Central memory CD8-positive, alpha-beta T cell (primary cell): Measurements from ENCODE around the gene HAPLN3.

Experiments
- ATAC-seq: fragments of 150-1000 bp; cut with Tn5 transposase; replicated peaks from 2 replicates; pipeline ENCODE4 v1.10.0; 2022; ENCODE audit warnings: mild to moderate bottlenecking, moderate FRiP score, moderate number of reproducible peaks; ENCODE audit not compliant: poor library complexity, severe bottlenecking; ENCODE audit errors: extremely low read depth
- DNase-seq, 2 donors: peaks; one replicate each; pipeline ENCODE4 v3.0.0; 2021; ENCODE audit warnings: low spot score in 2 of 2
- H3K27ac Mint-ChIP-seq: one replicate; pipeline ENCODE4 v1.8.0; 2022; ENCODE audit warnings: low read depth, mild to moderate bottlenecking, moderate library complexity, mixed read lengths
- H3K27me3 Mint-ChIP-seq: one replicate; pipeline ENCODE4 v1.8.0; 2022; ENCODE audit warnings: mixed read lengths
- H3K36me3 Mint-ChIP-seq: one replicate; pipeline ENCODE4 v1.8.0; 2022; ENCODE audit warnings: mild to moderate bottlenecking, moderate library complexity, mixed read lengths; ENCODE audit not compliant: insufficient read depth
- H3K4me1 Mint-ChIP-seq: one replicate; pipeline ENCODE4 v1.8.0; 2022; ENCODE audit warnings: mixed read lengths
- H3K4me3 Mint-ChIP-seq: one replicate; pipeline ENCODE4 v1.8.0; 2022; ENCODE audit warnings: mild to moderate bottlenecking, moderate library complexity, mixed read lengths
- H3K9me3 Mint-ChIP-seq: one replicate; pipeline ENCODE4 v1.8.0; 2022; ENCODE audit warnings: mixed read lengths

HAPLN3 gene

GRCh38 chr15:88880944-88881740 is 14.2 kb downstream of the HAPLN3 start:
- no peaks in the 10 kb centered on the region for H3K4me1 Mint-ChIP-seq
- no peak overlapping the region for H3K4me3 Mint-ChIP-seq
- DNase-seq (no peak), ATAC-seq (no peak)
- no peak overlapping the region for H3K27ac Mint-ChIP-seq
- no peaks in the 10 kb centered on the region for H3K27me3 Mint-ChIP-seq
- H3K36me3 Mint-ChIP-seq = peaks cover 15% of the 10 kb centered on the region
- no peaks in the 10 kb centered on the region for H3K9me3 Mint-ChIP-seq

GRCh38 chr15:88878720-88879184 is 16.6 kb downstream of the HAPLN3 start:
- Mint-ChIP-seq H3K27me3 (no peaks in the 10 kb centered on the region), H3K27ac (no peak overlapping the region), H3K4me1 (no peaks in the 10 kb centered on the region), H3K36me3 (peaks cover 11% of the 10 kb centered on the region), H3K4me3 (no peak overlapping the region), H3K9me3 (no peaks in the 10 kb centered on the region)
- DNase-seq (no peak), ATAC-seq (no peak)

DNA sequence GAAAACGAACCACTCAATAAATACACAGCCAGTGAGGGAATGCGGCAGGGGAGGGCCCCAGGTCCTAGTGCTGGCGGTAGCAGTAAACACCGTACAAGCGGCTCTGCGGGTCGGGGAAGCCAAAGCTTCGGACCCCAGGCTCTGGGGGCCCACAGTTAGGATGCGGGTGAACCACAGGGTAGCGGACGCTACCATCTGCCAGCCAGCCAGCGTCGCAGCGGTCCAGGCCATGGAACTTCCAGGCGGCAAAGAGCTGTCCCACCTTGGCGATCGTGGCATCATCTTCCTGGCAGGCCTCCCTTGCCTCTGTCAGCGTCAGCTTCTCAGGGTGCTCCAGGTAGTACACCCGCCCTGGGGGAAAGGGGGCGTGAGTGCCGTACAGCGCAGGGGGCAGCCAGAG is 17.4 kb downstream of the HAPLN3 start:
- H3K9me3 Mint-ChIP-seq = no peaks in the 10 kb centered on the region
- no peaks in the 10 kb centered on the region for H3K4me1 Mint-ChIP-seq
- no peaks in the 10 kb centered on the region for H3K27me3 Mint-ChIP-seq
- ATAC-seq (no peak), DNase-seq (no peak)
- no peak overlapping the region for H3K27ac Mint-ChIP-seq
- peaks cover 9% of the 10 kb centered on the region for H3K36me3 Mint-ChIP-seq
- H3K4me3 Mint-ChIP-seq = no peak overlapping the region

DNA sequence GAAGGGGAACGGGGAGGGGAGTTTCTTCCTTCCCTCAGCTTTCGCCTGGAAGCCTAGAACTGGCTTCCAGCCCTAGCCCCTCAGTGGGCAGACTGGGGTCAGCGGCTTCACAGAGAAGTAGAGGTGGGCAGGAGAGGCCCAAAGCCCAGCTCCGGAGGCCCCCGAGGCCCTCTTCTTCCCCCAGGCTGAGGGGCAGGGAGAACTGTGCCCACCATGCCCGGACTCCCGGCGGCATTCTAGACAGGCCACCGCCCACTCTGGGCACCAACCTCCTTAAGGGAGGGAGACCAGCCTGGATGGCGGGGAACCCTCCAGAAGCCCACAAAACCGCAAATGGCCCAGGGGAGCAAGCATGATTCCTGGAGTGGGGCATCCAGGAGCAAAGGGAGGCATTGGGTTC is 17.9 kb downstream of the HAPLN3 start:
- Mint-ChIP-seq H3K9me3 (no peaks in the 10 kb centered on the region), H3K4me3 (no peak overlapping the region), H3K27me3 (peaks cover under 1% of the 10 kb centered on the region), H3K4me1 (no peaks in the 10 kb centered on the region), H3K27ac (no peak overlapping the region), H3K36me3 (peaks cover 9% of the 10 kb centered on the region)
- DNase-seq (no peak), ATAC-seq (no peak)

DNA sequence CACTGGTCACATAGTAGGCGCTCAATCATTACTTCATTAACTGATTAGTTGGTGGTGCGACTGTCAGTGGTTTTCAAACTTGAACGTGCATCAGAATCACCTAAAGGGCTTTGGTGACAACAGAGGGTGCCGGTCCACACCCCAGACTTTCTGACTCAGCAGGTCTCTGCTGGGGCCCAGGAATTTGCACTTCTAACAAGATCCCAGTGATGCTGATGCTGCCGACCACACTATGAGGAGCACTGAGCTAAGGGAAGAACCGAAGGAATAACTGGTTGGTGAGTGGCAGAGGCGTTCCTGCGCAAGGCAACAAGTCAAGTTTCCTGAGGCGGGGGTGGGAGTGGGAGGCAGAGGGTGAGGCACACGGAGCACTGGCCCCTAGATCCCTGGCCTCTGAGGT is 18.8 kb downstream of the HAPLN3 start:
- no peak overlapping the region for H3K27ac Mint-ChIP-seq
- peaks cover 7% of the 10 kb centered on the region for H3K36me3 Mint-ChIP-seq
- peaks cover 9% of the 10 kb centered on the region for H3K27me3 Mint-ChIP-seq
- ATAC-seq (no peak), DNase-seq (no peak)
- H3K4me1 Mint-ChIP-seq = no peaks in the 10 kb centered on the region
- H3K9me3 Mint-ChIP-seq = no peaks in the 10 kb centered on the region
- no peak overlapping the region for H3K4me3 Mint-ChIP-seq

DNA sequence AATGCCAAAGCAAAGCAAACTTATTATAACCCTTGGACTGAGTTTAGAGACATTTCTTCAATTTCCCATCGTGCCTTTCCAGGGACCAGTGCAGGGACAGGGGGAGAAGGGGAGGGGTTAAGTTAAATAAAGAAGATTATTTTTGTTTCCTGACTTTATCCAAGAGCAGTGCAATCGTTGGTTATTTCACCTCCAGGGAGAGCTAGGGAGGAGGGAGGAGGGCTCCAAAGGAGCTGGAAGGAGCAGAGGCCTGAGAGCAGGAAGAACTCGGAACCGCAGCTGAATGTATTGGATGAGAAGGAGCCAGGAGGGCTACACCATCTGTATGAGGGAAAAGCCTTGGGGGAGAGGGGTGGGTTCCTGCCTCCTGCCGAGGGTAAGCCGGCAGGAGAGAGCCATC is 20.7 kb downstream of the HAPLN3 start:
- Mint-ChIP-seq H3K4me3 (no peak overlapping the region), H3K4me1 (no peaks in the 10 kb centered on the region), H3K9me3 (no peaks in the 10 kb centered on the region), H3K27ac (no peak overlapping the region), H3K36me3 (peaks cover 3% of the 10 kb centered on the region), H3K27me3 (peaks cover 18% of the 10 kb centered on the region)
- ATAC-seq (no peak), DNase-seq (no peak)

GRCh38 chr15:88874275-88874674 is 21.1 kb downstream of the HAPLN3 start:
- Mint-ChIP-seq H3K4me3 (no peak overlapping the region), H3K36me3 (peaks cover 3% of the 10 kb centered on the region), H3K9me3 (no peaks in the 10 kb centered on the region), H3K4me1 (no peaks in the 10 kb centered on the region), H3K27me3 (peaks cover 18% of the 10 kb centered on the region), H3K27ac (no peak overlapping the region)
- no peak for DNase-seq
- ATAC-seq = no peak

DNA sequence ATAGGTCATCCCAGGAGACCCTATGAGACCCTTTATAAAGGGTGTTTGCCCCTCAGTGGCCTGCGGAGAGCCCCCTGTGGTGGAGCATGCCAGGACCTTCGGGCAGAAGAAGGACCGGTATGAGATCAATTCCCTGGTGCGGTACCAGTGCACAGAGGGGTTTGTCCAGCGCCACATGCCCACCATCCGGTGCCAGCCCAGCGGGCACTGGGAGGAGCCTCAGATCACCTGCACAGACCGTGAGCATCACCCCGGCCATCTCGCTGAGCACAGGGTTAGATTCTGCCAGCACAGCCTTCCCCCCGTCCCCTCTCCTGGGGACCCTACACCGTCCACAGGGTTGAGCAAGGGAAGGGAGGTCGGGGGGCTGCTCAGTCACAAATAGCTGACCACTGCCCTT is 21.6 kb downstream of the HAPLN3 start:
- no peak overlapping the region for H3K4me3 Mint-ChIP-seq
- H3K36me3 Mint-ChIP-seq = peaks cover 3% of the 10 kb centered on the region
- no peaks in the 10 kb centered on the region for H3K9me3 Mint-ChIP-seq
- DNase-seq = no peak
- peaks cover 18% of the 10 kb centered on the region for H3K27me3 Mint-ChIP-seq
- no peak for ATAC-seq
- H3K27ac Mint-ChIP-seq = no peak overlapping the region
- no peaks in the 10 kb centered on the region for H3K4me1 Mint-ChIP-seq

DNA sequence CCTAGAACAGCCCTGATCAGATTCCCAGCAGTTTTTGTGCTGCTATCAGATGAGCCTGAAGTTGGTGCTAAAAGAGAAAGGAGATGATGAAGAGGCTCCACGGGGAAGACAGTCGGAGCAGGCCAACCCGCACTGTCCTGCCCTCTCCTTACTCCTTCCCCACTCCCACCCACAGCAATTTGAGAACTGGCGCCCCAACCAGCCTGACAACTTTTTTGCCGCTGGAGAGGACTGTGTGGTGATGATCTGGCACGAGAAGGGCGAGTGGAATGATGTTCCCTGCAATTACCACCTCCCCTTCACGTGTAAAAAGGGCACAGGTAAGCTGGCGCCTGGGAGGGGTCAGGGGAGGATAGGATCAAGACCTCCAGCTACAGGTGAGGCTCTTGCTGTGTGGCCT is 22.6 kb downstream of the HAPLN3 start:
- ATAC-seq (no peak), DNase-seq (no peak)
- Mint-ChIP-seq H3K27me3 (peaks cover 18% of the 10 kb centered on the region), H3K4me3 (no peak overlapping the region), H3K27ac (no peak overlapping the region), H3K4me1 (no peaks in the 10 kb centered on the region), H3K36me3 (peaks cover 4% of the 10 kb centered on the region), H3K9me3 (no peaks in the 10 kb centered on the region)

- H3K9me3 Mint-ChIP-seq = no peaks in the 10 kb centered on the region
- H3K36me3 Mint-ChIP-seq = peaks cover 5% of the 10 kb centered on the region
- H3K27ac Mint-ChIP-seq = no peak overlapping the region
- peaks cover 18% of the 10 kb centered on the region for H3K27me3 Mint-ChIP-seq
- H3K4me1 Mint-ChIP-seq = no peaks in the 10 kb centered on the region
- H3K4me3 Mint-ChIP-seq = no peak overlapping the region
- no peak for ATAC-seq
- DNase-seq = no peak
Observed at GRCh38 chr15:88872106-88872505, 23.2 kb downstream of the HAPLN3 start.

DNA sequence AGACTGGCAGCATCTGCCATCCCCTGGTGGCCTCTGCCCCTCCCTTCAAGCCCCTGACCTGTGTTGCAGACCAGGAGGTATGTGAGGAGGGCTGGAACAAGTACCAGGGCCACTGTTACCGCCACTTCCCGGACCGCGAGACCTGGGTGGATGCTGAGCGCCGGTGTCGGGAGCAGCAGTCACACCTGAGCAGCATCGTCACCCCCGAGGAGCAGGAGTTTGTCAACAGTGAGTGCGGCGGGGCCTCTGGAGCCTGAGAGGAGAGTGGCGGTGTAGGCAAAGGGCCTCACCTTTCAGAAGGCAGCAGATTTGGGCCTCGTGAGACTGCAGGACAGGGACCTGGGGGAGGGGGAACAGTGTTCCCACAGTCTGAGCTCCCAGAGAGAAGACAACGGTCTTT is 24.0 kb downstream of the HAPLN3 start:
- H3K9me3 Mint-ChIP-seq = no peaks in the 10 kb centered on the region

DNA sequence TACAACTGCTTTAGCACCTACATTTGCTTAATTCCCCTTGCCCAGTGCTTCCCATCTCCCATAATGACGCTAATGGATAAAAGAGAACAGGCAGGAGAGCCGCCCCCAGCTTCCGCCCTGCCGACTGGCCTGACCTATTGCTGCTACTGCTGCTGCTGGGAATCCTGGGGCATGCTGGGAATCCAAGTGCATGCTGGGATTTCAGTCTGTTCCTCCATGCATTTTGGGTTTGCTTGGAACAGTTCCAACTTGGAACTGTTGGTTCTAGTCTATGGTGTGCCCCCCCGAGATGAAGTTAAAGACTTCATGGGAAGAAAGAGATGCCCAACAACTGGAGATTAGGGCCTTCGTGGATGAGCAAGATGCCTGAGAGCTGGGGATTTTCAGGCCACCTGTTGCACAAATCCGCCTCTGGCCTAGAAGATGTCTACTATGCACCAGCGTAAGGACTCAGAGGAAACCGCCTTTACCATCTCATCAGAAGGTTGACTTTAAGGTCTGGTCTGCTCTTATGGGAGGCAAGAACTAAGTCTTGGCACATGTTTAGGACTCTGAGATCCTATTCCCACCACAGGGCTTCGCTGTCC is 29.0 kb downstream of the HAPLN3 start:
- H3K9me3 Mint-ChIP-seq = no peaks in the 10 kb centered on the region
- ATAC-seq = no peak
- no peak overlapping the region for H3K27ac Mint-ChIP-seq
- peaks cover 2% of the 10 kb centered on the region for H3K36me3 Mint-ChIP-seq
- DNase-seq = no peak
- no peaks in the 10 kb centered on the region for H3K4me1 Mint-ChIP-seq
- no peak overlapping the region for H3K4me3 Mint-ChIP-seq
- peaks cover 15% of the 10 kb centered on the region for H3K27me3 Mint-ChIP-seq

More for the DNA sequence above, 24.0 kb downstream of the HAPLN3 start:
- Mint-ChIP-seq H3K4me3 (no peak overlapping the region), H3K36me3 (peaks cover 3% of the 10 kb centered on the region), H3K27ac (no peak overlapping the region), H3K4me1 (no peaks in the 10 kb centered on the region), H3K27me3 (peaks cover 21% of the 10 kb centered on the region)
- DNase-seq (no peak), ATAC-seq (no peak)

DNA sequence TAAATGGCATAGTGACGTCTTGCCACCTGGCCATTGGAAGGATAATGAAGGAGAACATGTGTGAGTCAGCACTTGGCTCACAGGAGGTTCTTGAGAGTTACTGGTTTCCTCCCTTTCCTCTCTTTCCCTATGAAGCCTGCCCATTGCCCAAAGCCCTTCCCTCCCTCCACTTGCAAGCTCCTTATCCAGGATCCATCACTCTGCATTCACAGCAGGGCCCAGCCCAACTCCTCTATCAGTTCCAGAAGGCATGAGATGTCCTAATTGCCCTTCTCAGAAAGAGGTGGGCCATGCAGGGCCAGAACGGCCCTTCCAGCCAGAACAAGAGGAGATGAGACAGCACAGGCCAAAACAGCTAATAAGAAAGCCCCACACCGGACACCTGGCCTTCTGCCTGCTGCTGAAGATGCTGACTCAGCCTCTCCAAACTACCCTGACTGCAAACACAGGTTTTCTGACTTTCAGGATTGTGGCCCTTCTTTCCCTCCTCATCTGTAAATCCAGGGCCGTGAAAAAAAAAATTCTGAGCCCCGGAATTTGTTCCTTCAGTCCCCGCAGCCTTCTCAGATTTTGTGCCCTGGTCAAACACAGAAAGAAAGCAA is 29.7 kb downstream of the HAPLN3 start:
- Mint-ChIP-seq H3K27ac (no peak overlapping the region), H3K27me3 (peaks cover 8% of the 10 kb centered on the region), H3K4me3 (no peak overlapping the region), H3K4me1 (no peaks in the 10 kb centered on the region), H3K9me3 (no peaks in the 10 kb centered on the region), H3K36me3 (peaks cover 2% of the 10 kb centered on the region)
- DNase-seq = no peak
- ATAC-seq = no peak
